IPS-20b (cell line): ENCODE data around the gene MAPK6.
A peak's percentile ranks its signal among the peaks of the same experiment; 100 is the strongest.

Experiments
- H3K27ac ChIP-seq: one replicate; pipeline ENCODE4 v1.5.1; 2013; ENCODE audit warnings: low read length
- H3K27me3 ChIP-seq: 2 replicates; pipeline ENCODE4 v1.6.1; 2013; ENCODE audit warnings: mild to moderate bottlenecking, low read length, inconsistent platforms; ENCODE audit not compliant: insufficient read depth
- H3K36me3 ChIP-seq: 2 replicates; pipeline ENCODE4 v1.6.1; 2013; ENCODE audit warnings: low read depth, mild to moderate bottlenecking, inconsistent platforms, low read length, moderate library complexity; ENCODE audit not compliant: insufficient read depth
- H3K4me1 ChIP-seq: 2 replicates; pipeline ENCODE4 v1.6.1; 2013; ENCODE audit warnings: mild to moderate bottlenecking, control low read depth, inconsistent platforms, low read length, moderate library complexity; ENCODE audit not compliant: insufficient read depth
- H3K4me3 ChIP-seq: 2 replicates; pipeline ENCODE4 v1.5.1; 2013; ENCODE audit warnings: mild to moderate bottlenecking, low read length, inconsistent platforms
- H3K9ac ChIP-seq: 2 replicates; pipeline ENCODE4 v1.6.1; 2013; ENCODE audit warnings: low read depth, mild to moderate bottlenecking, inconsistent platforms, low read length, moderate library complexity
- H3K9me3 ChIP-seq: 2 replicates; pipeline ENCODE4 v1.6.1; 2013; ENCODE audit warnings: mild to moderate bottlenecking, low read depth, low read length, inconsistent platforms; ENCODE audit not compliant: insufficient read depth

The MAPK6 gene

DNA sequence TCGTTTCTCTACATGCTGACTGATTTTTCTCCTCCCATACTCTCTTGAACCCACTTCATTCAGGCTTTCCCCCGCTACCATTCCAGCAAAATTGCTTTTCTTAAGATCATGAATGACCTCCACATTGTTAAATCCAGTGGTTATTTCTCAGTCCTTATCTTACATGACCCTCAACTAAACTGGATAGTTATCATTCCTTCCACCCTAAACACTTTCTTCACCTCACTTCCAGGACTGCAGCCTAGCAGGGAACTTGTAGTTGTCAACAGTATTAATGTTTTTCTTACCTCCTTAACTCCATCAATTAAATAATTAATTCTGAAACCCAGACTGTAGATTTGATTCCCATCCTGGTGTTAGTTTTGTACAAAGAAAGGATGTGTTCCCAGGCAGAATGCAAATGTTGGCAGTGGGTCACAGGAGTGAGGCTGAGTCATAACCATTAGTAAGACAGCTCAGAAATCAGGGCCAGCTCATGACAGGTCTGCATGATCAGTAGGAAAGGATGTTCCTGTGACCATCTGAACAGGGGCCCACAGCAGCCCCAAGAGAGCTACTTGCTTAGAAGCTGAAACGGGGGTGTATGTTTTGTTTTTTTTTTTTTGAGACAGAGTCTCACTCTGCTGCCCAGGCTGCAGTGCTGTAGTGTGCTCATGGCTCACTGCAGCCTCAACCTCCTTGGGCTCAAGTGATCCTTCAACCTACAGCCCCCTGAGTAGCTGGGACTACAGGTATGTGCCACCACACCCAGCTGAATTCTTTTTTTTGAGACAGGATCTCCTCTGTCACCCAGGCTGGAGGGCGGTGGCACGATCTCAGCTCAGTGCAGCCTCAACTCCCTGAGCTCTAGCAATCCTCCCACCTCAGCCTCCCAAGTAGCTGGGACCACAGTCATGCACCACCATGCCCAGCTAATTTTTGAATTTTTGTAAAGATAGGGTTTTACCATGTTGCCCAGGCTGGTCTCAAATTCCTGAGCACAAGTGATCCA, 84.5 kb downstream of the MAPK6 start:
- Histone ChIP-seq H3K27me3 (no peaks in the 10 kb centered on the region), H3K27ac (no peak overlapping the region), H3K4me1 (no peaks in the 10 kb centered on the region), H3K9ac (no peak overlapping the region), H3K9me3 (no peaks in the 10 kb centered on the region), H3K36me3 (no peaks in the 10 kb centered on the region), H3K4me3 (no peak overlapping the region)

GRCh38 chr15:52104532-52105004, 85.5 kb downstream of the MAPK6 start:
- Histone ChIP-seq H3K36me3 (no peaks in the 10 kb centered on the region), H3K4me3 (no peak overlapping the region), H3K4me1 (no peaks in the 10 kb centered on the region), H3K9ac (no peak overlapping the region), H3K9me3 (no peaks in the 10 kb centered on the region), H3K27ac (no peak overlapping the region), H3K27me3 (peaks cover 4% of the 10 kb centered on the region)

DNA sequence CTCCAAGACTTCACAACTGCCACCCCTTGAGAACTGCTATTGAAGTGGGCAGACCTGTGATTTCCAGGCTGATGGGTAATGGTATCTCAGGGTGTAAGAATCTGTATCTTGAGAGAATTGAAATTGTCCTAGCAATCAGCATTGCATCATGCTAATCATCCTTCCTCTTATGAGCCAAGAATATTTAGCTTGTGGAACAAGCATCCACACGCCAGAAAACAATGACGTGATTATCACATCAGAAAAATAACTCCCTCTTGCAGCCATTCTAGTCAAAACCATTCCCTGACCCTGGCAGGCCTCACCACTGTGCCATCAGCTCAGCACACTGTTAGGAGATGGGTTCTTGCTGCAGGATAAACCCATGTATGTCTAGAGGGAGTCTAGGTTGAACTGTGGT, 86.8 kb downstream of the MAPK6 start:
- peaks cover 17% of the 10 kb centered on the region for H3K27me3 ChIP-seq
- H3K4me3 ChIP-seq, result no peak overlapping the region
- H3K36me3 ChIP-seq, result no peaks in the 10 kb centered on the region
- no peaks in the 10 kb centered on the region for H3K4me1 ChIP-seq
- no peak overlapping the region for H3K27ac ChIP-seq
- H3K9ac ChIP-seq, result no peak overlapping the region
- H3K9me3 ChIP-seq, result no peaks in the 10 kb centered on the region

GRCh38 chr15:52106641-52107040, 87.6 kb downstream of the MAPK6 start:
- H3K9me3 ChIP-seq, result no peaks in the 10 kb centered on the region
- no peaks in the 10 kb centered on the region for H3K4me1 ChIP-seq
- H3K27ac ChIP-seq, result no peak overlapping the region
- peaks cover 25% of the 10 kb centered on the region for H3K27me3 ChIP-seq
- H3K9ac ChIP-seq, result no peak overlapping the region; the same call in 1 of the 2 replicates
- no peaks in the 10 kb centered on the region for H3K36me3 ChIP-seq
- H3K4me3 ChIP-seq, result no peak overlapping the region

GRCh38 chr15:52107238-52107637, 88.2 kb downstream of the MAPK6 start:
- Histone ChIP-seq H3K9me3 (no peaks in the 10 kb centered on the region), H3K4me1 (no peaks in the 10 kb centered on the region), H3K4me3 (no peak overlapping the region), H3K36me3 (no peaks in the 10 kb centered on the region), H3K9ac (no peak overlapping the region), H3K27me3 (peaks cover 31% of the 10 kb centered on the region), H3K27ac (no peak overlapping the region)

DNA sequence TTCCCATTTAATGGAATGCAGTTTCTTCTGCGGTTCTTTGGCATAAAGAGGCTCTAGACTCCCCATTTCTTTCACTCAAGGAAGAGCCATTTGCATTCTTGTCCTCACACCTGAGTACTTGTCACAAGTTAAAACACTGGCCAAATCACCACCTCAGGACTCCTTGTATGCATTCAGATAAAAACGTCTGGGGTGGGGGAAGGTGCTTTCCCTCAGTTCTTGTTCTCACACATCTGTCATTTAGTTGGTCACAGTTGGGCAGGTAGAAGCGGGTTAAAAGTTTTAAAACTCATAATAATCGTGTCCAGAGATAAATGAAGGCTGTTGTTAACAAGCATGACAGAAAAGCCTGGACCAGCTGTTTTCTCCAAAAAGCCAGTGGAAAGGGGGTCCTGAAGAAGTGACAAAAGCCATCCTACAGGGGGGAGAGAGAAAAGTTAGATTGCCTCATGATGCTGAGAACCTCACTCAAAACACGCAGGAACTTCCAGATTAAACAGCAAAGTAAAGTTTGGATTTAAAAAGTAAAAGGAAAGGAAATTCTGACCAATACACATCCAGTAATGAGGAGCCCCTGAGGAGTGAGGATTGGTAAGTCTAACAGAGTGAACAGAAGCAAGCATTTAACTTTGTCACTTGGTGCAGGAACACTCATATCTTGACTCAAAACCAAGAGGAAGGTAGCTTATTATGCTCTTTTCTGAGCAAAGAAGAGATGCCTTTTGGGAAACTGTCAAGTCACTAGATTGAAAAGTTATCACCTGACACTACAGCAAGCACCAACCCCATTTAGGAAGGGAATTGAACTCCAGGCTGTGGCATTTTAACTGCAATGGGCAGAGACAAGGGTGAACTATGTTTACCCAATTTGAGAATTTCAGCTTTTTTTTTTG, 90.8 kb downstream of the MAPK6 start:
- Histone ChIP-seq H3K9me3 (no peaks in the 10 kb centered on the region), H3K27me3 (peaks cover 52% of the 10 kb centered on the region), H3K36me3 (no peaks in the 10 kb centered on the region), H3K4me1 (no peaks in the 10 kb centered on the region), H3K4me3 (no peak overlapping the region), H3K27ac (no peak overlapping the region), H3K9ac (no peak overlapping the region)

DNA sequence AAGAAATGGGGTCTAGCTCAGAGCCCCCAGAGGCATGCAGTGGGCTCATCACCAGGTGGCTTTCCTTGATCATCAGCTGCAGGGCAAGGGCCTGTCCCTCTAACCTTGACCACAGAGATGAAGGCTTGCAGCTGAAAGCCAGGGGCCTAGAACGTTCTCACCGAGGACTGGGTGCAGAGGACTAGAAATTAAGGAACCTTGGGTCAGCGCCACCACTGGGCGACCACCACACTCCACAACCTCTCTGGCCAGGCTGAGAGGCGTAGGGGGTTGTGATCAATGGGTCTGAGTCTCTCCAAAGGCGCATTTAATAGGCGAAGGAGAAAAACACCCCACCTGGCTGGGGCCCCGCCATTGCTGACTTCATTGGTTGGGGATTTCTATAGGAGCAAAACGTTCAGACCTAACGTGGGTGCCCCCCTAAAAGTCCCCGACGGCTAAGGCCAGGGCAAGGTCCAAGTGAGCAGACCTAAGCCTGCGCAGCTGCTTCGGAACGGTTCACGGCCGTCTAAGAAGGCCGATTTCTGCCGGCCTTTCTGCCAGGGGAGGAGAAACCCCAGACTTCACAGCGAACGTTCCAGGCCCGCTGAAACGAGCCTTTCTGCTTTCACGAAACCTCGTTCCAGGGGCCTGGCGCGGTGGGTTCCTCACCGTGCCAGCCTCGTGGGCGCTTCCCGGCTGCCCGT, 92.6 kb downstream of the MAPK6 start:
- H3K4me1 ChIP-seq, result no peaks in the 10 kb centered on the region
- peak overlapping the region; percentile 58; the same call in 1 of the 2 replicates for H3K4me3 ChIP-seq
- H3K27ac ChIP-seq, result no peak overlapping the region
- H3K27me3 ChIP-seq, result peaks cover 52% of the 10 kb centered on the region
- H3K36me3 ChIP-seq, result no peaks in the 10 kb centered on the region
- no peak overlapping the region; the same call in 1 of the 2 replicates for H3K9ac ChIP-seq
- H3K9me3 ChIP-seq, result no peaks in the 10 kb centered on the region

GRCh38 chr15:52112203-52112750, 93.3 kb downstream of the MAPK6 start:
- H3K9ac ChIP-seq, result peak overlapping the region; percentile 60; the same call in 1 of the 2 replicates
- H3K4me1 ChIP-seq, result no peaks in the 10 kb centered on the region
- H3K9me3 ChIP-seq, result no peaks in the 10 kb centered on the region
- H3K36me3 ChIP-seq, result no peaks in the 10 kb centered on the region
- H3K27ac ChIP-seq, result no peak overlapping the region
- peak overlapping the region; percentile 58; the same call in 1 of the 2 replicates for H3K4me3 ChIP-seq
- peaks cover 52% of the 10 kb centered on the region for H3K27me3 ChIP-seq

- Histone ChIP-seq H3K4me3 (no peak overlapping the region), H3K4me1 (no peaks in the 10 kb centered on the region), H3K27ac (no peak overlapping the region)
Measured at GRCh38 chr15:52113235-52113634, 94.2 kb downstream of the MAPK6 start.

GRCh38 chr15:52113708-52114107, 94.7 kb downstream of the MAPK6 start:
- H3K4me1 ChIP-seq, result no peaks in the 10 kb centered on the region
- no peak overlapping the region for H3K4me3 ChIP-seq
- H3K9me3 ChIP-seq, result no peaks in the 10 kb centered on the region
- no peaks in the 10 kb centered on the region for H3K36me3 ChIP-seq
- H3K9ac ChIP-seq, result no peak overlapping the region
- no peak overlapping the region for H3K27ac ChIP-seq
- H3K27me3 ChIP-seq, result peaks cover 52% of the 10 kb centered on the region

More at GRCh38 chr15:52113235-52113634, 94.2 kb downstream of the MAPK6 start:
- Histone ChIP-seq H3K36me3 (no peaks in the 10 kb centered on the region), H3K9me3 (no peaks in the 10 kb centered on the region), H3K27me3 (peaks cover 52% of the 10 kb centered on the region), H3K9ac (no peak overlapping the region)
